Peyer's patch (tissue), 4 donors: ENCODE measurements around the gene CENPX. TPM values are rescaled to one million over a fixed set of nuclear protein-coding genes. Genes with fewer than 3 reads are reported as not detected.

Experiments
- DNase-seq, 3 donors: peaks; one replicate each; pipeline ENCODE4 v3.0.0-alpha.2; 2017 to 2019
- H3K27ac ChIP-seq, 4 donors: fragments of 200-600 bp; sonication (generic); one replicate each; pipeline ENCODE4 v1.5.1; 2016 to 2019
- H3K27me3 ChIP-seq, 2 donors: fragments of 200-600 bp; sonication (generic); one replicate each; pipeline ENCODE4 v1.5.1; 2019
- H3K36me3 ChIP-seq, 3 donors: fragments of 200-600 bp; sonication (generic); one replicate each; pipeline ENCODE4 v1.5.1; 2016 to 2019
- H3K4me1 ChIP-seq, 4 donors: fragments of 200-600 bp; sonication (generic); one replicate each; pipeline ENCODE4 v1.5.1; 2016 to 2019
- H3K4me3 ChIP-seq, 4 donors: fragments of 200-600 bp; sonication (generic); 1 replicate in 3 of 4; 2 replicates in 1 of 4; pipeline ENCODE4 v1.5.1; 2016 to 2019; ENCODE audit warnings: mild to moderate bottlenecking in 1 of 4
- H3K9me3 ChIP-seq, 4 donors: fragments of 200-600 bp; sonication (generic); one replicate each; pipeline ENCODE4 v1.5.1; 2016 to 2019; ENCODE audit warnings: mild to moderate bottlenecking in 1 of 4
- CTCF ChIP-seq, 6 experiments: fragments of 450-650 bp in 4 of 6; fragments of 200-600 bp in 2 of 6; sonication (generic) in 1 of 6; IDR thresholded peaks; one replicate each; pipeline ENCODE4 v1.5.1; 2017 to 2019; ENCODE audit warnings: antibody characterized with exemption in 6 of 6, mild to moderate bottlenecking in 3 of 6, moderate library complexity in 1 of 6
- POLR2A ChIP-seq, 2 donors: fragments of 450-650 bp; IDR thresholded peaks; one replicate each; pipeline ENCODE4 v1.5.1; 2017; ENCODE audit warnings: antibody characterized with exemption in 2 of 2, mild to moderate bottlenecking in 2 of 2, moderate library complexity in 2 of 2
- total RNA-seq, 4 donors: library from RNA; depleted of rRNA; stranded (reverse); fragments of >200 nt; gene quantifications; one replicate each; pipeline ENCODE4 v1.1.0, GENCODE V29; 2016

CENPX gene
- total RNA-seq, 4 donors from 2014 or later = 49.1 to 123 (median 91.8) TPM

- H3K4me1 ChIP-seq = peaks cover 0 to 20% (median 13%) of the 10 kb centered on the region in 4 donors
- H3K9me3 ChIP-seq = no peaks in the 10 kb centered on the region
- no peaks in the 10 kb centered on the region for H3K27me3 ChIP-seq
- H3K36me3 ChIP-seq = peaks cover 0 to 83% (median 0%) of the 10 kb centered on the region in 3 donors
- no peak overlapping the region for H3K4me3 ChIP-seq
- no peak for TF ChIP-seq CTCF (IDR thresholded peaks at IDR 0.05)
- TF ChIP-seq POLR2A (IDR thresholded peaks at IDR 0.05) = no peak
- no peak for DNase-seq
- no peak overlapping the region for H3K27ac ChIP-seq
Observed at GRCh38 chr17:82060614-82061013, 37.9 kb upstream of the CENPX start.

GRCh38 chr17:82060001-82060380, 37.3 kb upstream of the CENPX start:
- DNase-seq = no peak
- Histone ChIP-seq H3K4me3 (no peak overlapping the region), H3K27me3 (no peaks in the 10 kb centered on the region), H3K4me1 (peaks cover 0 to 17% (median 11%) of the 10 kb centered on the region in 4 donors), H3K36me3 (peaks cover 0 to 89% (median 0%) of the 10 kb centered on the region in 3 donors), H3K9me3 (no peaks in the 10 kb centered on the region), H3K27ac (no peak overlapping the region)
- no peak for TF ChIP-seq POLR2A (IDR thresholded peaks at IDR 0.05)
- TF ChIP-seq CTCF (IDR thresholded peaks at IDR 0.05) = no peak

- H3K9me3 ChIP-seq = no peaks in the 10 kb centered on the region
- no peak overlapping the region for H3K4me3 ChIP-seq
- no peak for DNase-seq
- H3K4me1 ChIP-seq = peaks cover 0 to 11% (median 6%) of the 10 kb centered on the region in 4 donors
- peaks cover 0 to 95% (median 0%) of the 10 kb centered on the region in 3 donors for H3K36me3 ChIP-seq
- TF ChIP-seq CTCF (IDR thresholded peaks at IDR 0.05) (no peak), POLR2A (IDR thresholded peaks at IDR 0.05) (no peak)
- no peak overlapping the region for H3K27ac ChIP-seq
- H3K27me3 ChIP-seq = no peaks in the 10 kb centered on the region
Observed at GRCh38 chr17:82059272-82060000, 36.8 kb upstream of the CENPX start.

GRCh38 chr17:82058855-82059249, 36.2 kb upstream of the CENPX start:
- Histone ChIP-seq H3K27me3 (no peaks in the 10 kb centered on the region), H3K4me1 (peaks cover 0 to 7% (median 1%) of the 10 kb centered on the region in 4 donors), H3K36me3 (peaks cover 0 to 99% (median 0%) of the 10 kb centered on the region in 3 donors), H3K27ac (no peak overlapping the region), H3K9me3 (no peaks in the 10 kb centered on the region), H3K4me3 (no peak overlapping the region)
- no peak for TF ChIP-seq POLR2A (IDR thresholded peaks at IDR 0.05)
- no peak for TF ChIP-seq CTCF (IDR thresholded peaks at IDR 0.05)
- no peak for DNase-seq

DNA sequence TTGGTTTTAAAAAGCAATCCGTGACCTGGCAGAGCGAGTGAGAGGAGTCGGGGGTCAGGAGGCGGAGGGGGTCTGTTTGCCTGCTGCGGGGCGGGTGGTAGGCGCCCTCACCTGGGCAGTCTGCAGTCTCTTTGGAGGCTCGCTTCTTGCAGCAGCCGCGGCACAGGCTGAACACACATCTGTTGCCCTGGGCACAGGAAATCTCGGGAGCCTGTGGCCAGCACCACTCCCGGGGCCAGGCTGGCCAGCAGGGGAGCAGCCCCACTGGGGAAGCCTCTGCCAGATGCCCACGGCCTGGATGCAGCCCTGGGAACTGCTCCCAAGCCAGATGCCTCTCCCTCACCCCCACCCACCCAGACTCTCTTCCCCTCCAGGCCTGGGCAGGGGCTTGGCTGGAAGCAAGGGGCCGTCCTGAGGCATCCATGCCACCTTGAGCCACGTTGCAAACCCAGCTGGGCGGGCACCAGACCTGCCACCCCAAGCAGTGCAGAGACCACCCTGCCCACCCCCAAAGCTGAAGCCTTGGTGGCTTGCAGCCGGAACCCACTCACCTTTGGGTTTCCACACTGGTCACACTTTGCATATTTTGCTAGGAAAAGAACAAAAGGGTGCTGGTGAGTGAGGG, 35.7 kb upstream of the CENPX start:
- peaks cover 0 to 98% (median 0%) of the 10 kb centered on the region in 3 donors for H3K36me3 ChIP-seq
- no peak overlapping the region for H3K27ac ChIP-seq

More for the DNA sequence above, 35.7 kb upstream of the CENPX start:
- Histone ChIP-seq H3K4me3 (no peak overlapping the region), H3K4me1 (peaks cover 0 to 7% (median under 1%) of the 10 kb centered on the region in 4 donors), H3K9me3 (no peaks in the 10 kb centered on the region), H3K27me3 (no peaks in the 10 kb centered on the region)
- DNase-seq = no peak
- TF ChIP-seq CTCF (IDR thresholded peaks at IDR 0.05) = no peak
- no peak for TF ChIP-seq POLR2A (IDR thresholded peaks at IDR 0.05)
